Astrocyte of the cerebellum (primary cell): Measurements from ENCODE around the gene PSIP1.

Experiments used
- DNase-seq: peaks from one replicate; pipeline ENCODE4 v3.0.0-alpha.2; 2011; ENCODE audit warnings: low read depth
- H3K4me3 ChIP-seq: 2 replicates; pipeline ENCODE4 v1.5.1; 2011; ENCODE audit warnings: mild to moderate bottlenecking, low read depth, low read length, moderate library complexity
- CTCF ChIP-seq: IDR thresholded peaks from 2 replicates; pipeline ENCODE4 v1.5.1; 2012; ENCODE audit warnings: low read length, low read depth, moderate library complexity, mild to moderate bottlenecking; ENCODE audit errors: missing control alignments
- in situ Hi-C: cut with HindIII; loops from 2 replicates; pipeline ENCODE4 v1.10.0; 2017; ENCODE audit warnings: low sequenced_read_pairs

PSIP1 gene

DNA sequence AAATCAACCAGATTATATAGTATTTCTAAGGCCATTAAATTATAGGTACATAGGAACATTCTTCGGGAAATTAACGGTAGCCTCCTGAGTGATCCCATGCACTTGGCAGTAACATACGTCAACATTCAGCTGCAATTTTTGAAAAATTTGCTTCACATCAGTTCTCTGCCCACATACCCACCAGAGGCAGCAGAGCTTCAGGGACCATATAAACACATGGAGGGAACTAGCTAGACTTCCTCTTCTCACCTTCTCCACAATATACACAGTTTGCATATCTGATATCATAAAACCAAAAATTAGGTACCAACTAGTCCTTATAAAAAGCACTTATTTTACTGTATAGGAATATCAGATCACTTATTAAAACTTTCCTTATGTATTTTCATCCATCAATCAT is 4.8 kb downstream of the PSIP1 start:
- no peak for TF ChIP-seq CTCF
- no peak overlapping the region for H3K4me3 ChIP-seq
- in situ Hi-C loops = no loop called here
- no peak for DNase-seq

- TF ChIP-seq CTCF = no peak
- H3K4me3 ChIP-seq = no peak overlapping the region
- DNase-seq = no peak
- in situ Hi-C loops = no loop called here
Measured at GRCh38 chr9:15501803-15502202, 9.0 kb downstream of the PSIP1 start.

DNA sequence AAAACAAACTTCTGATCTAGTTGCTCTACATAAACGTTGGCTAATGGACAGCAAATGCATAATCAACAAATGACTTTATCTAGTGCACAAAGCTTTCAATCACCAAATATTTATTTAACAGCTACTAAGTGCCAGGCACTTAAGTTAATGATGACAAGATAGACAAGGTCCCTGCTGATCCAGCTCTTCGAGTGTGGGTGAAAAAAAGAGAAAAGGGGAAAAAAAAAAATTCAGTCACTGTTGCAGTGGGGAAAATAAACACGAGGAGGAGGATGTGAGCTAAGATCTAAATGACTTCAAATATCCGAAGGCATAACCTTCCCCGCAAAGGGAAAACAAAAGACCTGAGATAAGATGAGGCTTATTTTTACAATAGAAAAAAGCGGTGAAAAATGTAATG is 9.6 kb downstream of the PSIP1 start:
- no peak overlapping the region for H3K4me3 ChIP-seq
- in situ Hi-C loops = no loop called here
- TF ChIP-seq CTCF = no peak
- no peak for DNase-seq

DNA sequence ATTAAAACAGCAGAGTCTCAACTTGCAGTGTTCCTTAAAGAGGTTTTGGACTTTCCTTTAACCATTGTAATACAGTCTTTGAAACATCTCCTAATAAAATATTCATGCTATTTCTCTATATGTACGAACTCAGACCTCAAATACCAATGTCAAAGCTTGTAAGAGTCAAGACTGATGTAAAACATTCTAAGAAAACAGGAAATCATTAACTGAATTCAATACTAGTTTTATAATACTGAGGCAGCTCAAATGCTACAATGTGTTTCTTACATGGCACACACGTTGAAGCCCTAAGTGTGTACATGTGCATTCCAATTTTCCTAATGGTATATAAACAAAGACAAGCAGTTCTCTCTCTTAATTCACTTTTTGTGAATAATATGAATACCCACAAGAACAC is 11.6 kb downstream of the PSIP1 start:
- in situ Hi-C loops = no loop called here
- no peak overlapping the region for H3K4me3 ChIP-seq
- DNase-seq = no peak
- TF ChIP-seq CTCF = no peak

GRCh38 chr9:15498246-15498995 is 12.3 kb downstream of the PSIP1 start:
- in situ Hi-C loops = no loop called here
- DNase-seq = no peak
- no peak for TF ChIP-seq CTCF
- no peak overlapping the region for H3K4me3 ChIP-seq

DNA sequence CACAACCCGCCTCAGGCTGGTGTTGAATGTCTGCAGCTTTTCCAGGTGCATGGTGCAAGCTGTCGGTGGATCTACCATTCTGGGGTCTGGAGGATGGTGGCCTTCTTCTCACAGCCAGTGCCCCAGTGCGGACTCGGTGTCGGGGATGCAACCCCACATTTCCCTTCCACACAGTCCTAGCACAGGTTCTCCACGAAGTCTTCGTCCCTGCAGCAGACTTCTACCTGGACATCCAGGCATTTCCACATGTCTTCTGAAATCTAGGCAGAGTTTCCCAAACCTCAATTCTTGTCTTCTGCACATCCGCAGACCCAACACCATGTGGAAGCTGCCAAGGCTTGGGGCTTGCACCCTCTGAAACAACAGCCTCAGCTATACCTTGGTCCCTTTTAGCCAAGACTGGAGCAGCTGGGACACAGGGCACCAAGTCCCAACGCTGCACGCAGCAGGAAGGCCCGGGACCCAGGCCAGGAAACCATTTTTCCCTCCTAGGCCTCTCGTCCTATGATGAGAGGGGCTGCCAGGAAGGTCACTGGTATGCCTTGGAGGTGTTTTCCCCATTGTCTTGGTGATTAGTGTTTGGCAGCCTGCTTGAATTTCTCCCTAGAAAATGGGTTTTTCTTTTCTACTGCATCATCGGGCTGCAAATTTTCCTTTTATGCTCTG is 18.2 kb downstream of the PSIP1 start:
- no peak overlapping the region for H3K4me3 ChIP-seq
- DNase-seq = no peak
- in situ Hi-C loops = no loop called here
- TF ChIP-seq CTCF = no peak
